ENCODE measurements around the gene RABAC1.

GRCh38 chr19:41995959-41996797 lies 37.1 kb upstream of the RABAC1 start:
- TF ChIP-seq GATA2 (IDR thresholded peaks at IDR 0.05; ENCODE audit: low read depth, low read length) (no peak), GATA3 (IDR thresholded peaks at IDR 0.05; ENCODE audit: low read depth, low read length) (no peak)

Measured in SH-SY5Y (cell line).